Trophoblast cell (in vitro differentiated cells and primary cell): ENCODE data around the gene MGRN1.

Experiments used
- DNase-seq, 2 donors: peaks; one replicate each; pipeline ENCODE4 v3.0.0-alpha.2; 2016
- H2AFZ ChIP-seq: 2 replicates; pipeline ENCODE4 v1.6.1; 2013; ENCODE audit warnings: low read length, moderate library complexity, mild to moderate bottlenecking; ENCODE audit not compliant: insufficient read depth, poor library complexity
- H2AK5ac ChIP-seq: 2 replicates; pipeline ENCODE4 v1.6.1; 2013; ENCODE audit warnings: mild to moderate bottlenecking, low read length
- H2BK120ac ChIP-seq: 2 replicates; pipeline ENCODE4 v1.6.1; 2013; ENCODE audit warnings: low read length, mild to moderate bottlenecking, moderate library complexity; ENCODE audit not compliant: insufficient read depth, poor library complexity
- H2BK12ac ChIP-seq: 2 replicates; pipeline ENCODE4 v1.6.1; 2013; ENCODE audit warnings: mild to moderate bottlenecking, low read length, moderate library complexity
- H2BK5ac ChIP-seq: 2 replicates; pipeline ENCODE4 v1.6.1; 2013; ENCODE audit warnings: low read length, low read depth, moderate library complexity, mild to moderate bottlenecking; ENCODE audit not compliant: poor library complexity
- H3K14ac ChIP-seq: 2 replicates; pipeline ENCODE4 v1.6.1; 2013; ENCODE audit warnings: mild to moderate bottlenecking, low read length
- H3K18ac ChIP-seq: 2 replicates; pipeline ENCODE4 v1.6.1; 2013; ENCODE audit warnings: mild to moderate bottlenecking, low read length
- H3K23ac ChIP-seq: 2 replicates; pipeline ENCODE4 v1.6.1; 2013; ENCODE audit warnings: low read length
- H3K27ac ChIP-seq: 2 replicates; pipeline ENCODE4 v1.5.1; 2013; ENCODE audit warnings: low read depth, mild to moderate bottlenecking, inconsistent platforms, low read length, moderate library complexity
- H3K27me3 ChIP-seq: 2 replicates; pipeline ENCODE4 v1.6.1; 2013; ENCODE audit warnings: inconsistent platforms, mild to moderate bottlenecking, low read length, moderate library complexity; ENCODE audit not compliant: insufficient read depth
- H3K36me3 ChIP-seq, 2 experiments: 1 replicate in 1 of 2; 2 replicates in 1 of 2; pipeline ENCODE4 v1.6.1; 2013; ENCODE audit warnings: low read length in 2 of 2, mild to moderate bottlenecking in 2 of 2, moderate library complexity in 1 of 2; ENCODE audit not compliant: insufficient read depth in 2 of 2, control insufficient read depth in 1 of 2
- H3K4ac ChIP-seq: 2 replicates; pipeline ENCODE4 v1.6.1; 2013; ENCODE audit warnings: low read depth, mild to moderate bottlenecking, low read length, moderate library complexity
- H3K4me1 ChIP-seq, 2 experiments: 1 replicate in 1 of 2; 2 replicates in 1 of 2; pipeline ENCODE4 v1.6.1; 2013; ENCODE audit warnings: low read length in 2 of 2, mild to moderate bottlenecking in 2 of 2, moderate library complexity in 1 of 2; ENCODE audit not compliant: insufficient read depth in 2 of 2, control insufficient read depth in 1 of 2
- H3K4me2 ChIP-seq: 2 replicates; pipeline ENCODE4 v1.6.1; 2013; ENCODE audit warnings: inconsistent platforms, mild to moderate bottlenecking, low read length, moderate library complexity
- H3K4me3 ChIP-seq: 2 replicates; pipeline ENCODE4 v1.5.1; 2013; ENCODE audit warnings: mild to moderate bottlenecking, low read depth, low read length, inconsistent platforms
- H3K79me1 ChIP-seq: one replicate; pipeline ENCODE4 v1.6.1; 2013; ENCODE audit warnings: low read length
- H3K79me2 ChIP-seq: 2 replicates; pipeline ENCODE4 v1.6.1; 2013; ENCODE audit warnings: low read length, mild to moderate bottlenecking; ENCODE audit not compliant: control insufficient read depth, insufficient read depth, poor library complexity
- H3K9ac ChIP-seq: 2 replicates; pipeline ENCODE4 v1.6.1; 2013; ENCODE audit warnings: mild to moderate bottlenecking, low read length
- H3K9me3 ChIP-seq: 2 replicates; pipeline ENCODE4 v1.6.1; 2013; ENCODE audit warnings: low read depth, mild to moderate bottlenecking, control low read depth, inconsistent platforms, low read length; ENCODE audit not compliant: insufficient read depth
- H4K12ac ChIP-seq: 2 replicates; pipeline ENCODE4 v1.6.1; 2013; ENCODE audit warnings: low read depth, mild to moderate bottlenecking, low read length, moderate library complexity
- H4K8ac ChIP-seq: 2 replicates; pipeline ENCODE4 v1.6.1; 2013; ENCODE audit warnings: low read depth, mild to moderate bottlenecking, low read length, moderate library complexity
- H4K91ac ChIP-seq: one replicate; pipeline ENCODE4 v1.6.1; 2013; ENCODE audit warnings: low read depth, mild to moderate bottlenecking, low read length, moderate library complexity
- WGBS: extraction: QIAGEN DNeasy Blood & Tissue Kit; methylation state at CpG from one replicate; pipeline ENCODE4 v1.1.7; 2013; ENCODE audit warnings: missing lambda C conversion rate; ENCODE audit not compliant: insufficient read length, insufficient coverage; ENCODE audit errors: extremely low coverage; 5-methylcytosine and 5-hydroxymethylcytosine counted together

The MGRN1 gene

GRCh38 chr16:4666537-4667202 lies 42.0 kb downstream of the MGRN1 start:
- no peak overlapping the region for H4K12ac ChIP-seq
- H3K23ac ChIP-seq, result no peak overlapping the region
- H4K8ac ChIP-seq, result no peak overlapping the region
- H3K79me2 ChIP-seq, result no peaks in the 10 kb centered on the region
- no peak overlapping the region for H4K91ac ChIP-seq
- peaks cover 49 to 73% of the 10 kb centered on the region in 2 experiments for H3K36me3 ChIP-seq
- no peak overlapping the region for H3K27ac ChIP-seq
- no peak overlapping the region for H2BK5ac ChIP-seq
- no peak overlapping the region for H3K14ac ChIP-seq
- H2AFZ ChIP-seq, result no peak overlapping the region
- H3K27me3 ChIP-seq, result no peaks in the 10 kb centered on the region
- H3K18ac ChIP-seq, result no peak overlapping the region
- H3K4me3 ChIP-seq, result no peak overlapping the region
- no peak overlapping the region for H3K4ac ChIP-seq
- no peak overlapping the region for H3K9ac ChIP-seq
- no peak overlapping the region for H2BK12ac ChIP-seq
- no peaks in the 10 kb centered on the region for H3K9me3 ChIP-seq
- no CpG with 5 or more reads among the region's 20 CpGs for WGBS
- no peaks in the 10 kb centered on the region for H3K79me1 ChIP-seq
- no peak overlapping the region for H3K4me2 ChIP-seq
- peaks cover 3 to 11% of the 10 kb centered on the region in 2 experiments for H3K4me1 ChIP-seq
- no peak overlapping the region for H2AK5ac ChIP-seq
- no peak for DNase-seq
- H2BK120ac ChIP-seq, result no peak overlapping the region

- Histone ChIP-seq H3K23ac (no peak overlapping the region), H3K9me3 (no peaks in the 10 kb centered on the region), H3K4me3 (no peak overlapping the region), H4K91ac (no peak overlapping the region), H3K14ac (no peak overlapping the region), H2AK5ac (no peak overlapping the region), H4K8ac (no peak overlapping the region), H3K79me1 (no peaks in the 10 kb centered on the region), H3K4me2 (no peak overlapping the region), H2AFZ (no peak overlapping the region), H2BK5ac (no peak overlapping the region), H3K9ac (no peak overlapping the region), H3K27ac (no peak overlapping the region), H2BK120ac (no peak overlapping the region), H3K18ac (no peak overlapping the region), H3K4me1 (peaks cover 3 to 11% of the 10 kb centered on the region in 2 experiments), H3K4ac (no peak overlapping the region), H4K12ac (no peak overlapping the region), H3K27me3 (no peaks in the 10 kb centered on the region), H2BK12ac (no peak overlapping the region), H3K36me3 (peaks cover 52 to 75% of the 10 kb centered on the region in 2 experiments), H3K79me2 (no peaks in the 10 kb centered on the region)
- DNase-seq, result no peak
- no CpG with 5 or more reads among the region's 20 CpGs for WGBS
Measured at GRCh38 chr16:4667203-4667963, 42.8 kb downstream of the MGRN1 start.

- Histone ChIP-seq H3K79me2 (no peaks in the 10 kb centered on the region), H3K36me3 (peaks cover 55 to 76% of the 10 kb centered on the region in 2 experiments), H2AK5ac (no peak overlapping the region), H3K27ac (no peak overlapping the region), H3K4me3 (no peak overlapping the region), H2AFZ (no peak overlapping the region), H4K12ac (no peak overlapping the region), H3K9me3 (no peaks in the 10 kb centered on the region), H4K8ac (no peak overlapping the region), H2BK5ac (no peak overlapping the region), H2BK12ac (no peak overlapping the region), H3K14ac (no peak overlapping the region), H3K4me2 (no peak overlapping the region), H3K4ac (no peak overlapping the region), H3K27me3 (no peaks in the 10 kb centered on the region), H4K91ac (no peak overlapping the region), H3K4me1 (peaks cover 5 to 11% of the 10 kb centered on the region in 2 experiments), H3K9ac (no peak overlapping the region), H3K23ac (no peak overlapping the region), H3K79me1 (no peaks in the 10 kb centered on the region), H2BK120ac (no peak overlapping the region), H3K18ac (no peak overlapping the region)
- DNase-seq, result no peak
- WGBS, result 100% methylated on average over 7 of the region's 10 CpGs
Measured at GRCh38 chr16:4668313-4668960, 43.8 kb downstream of the MGRN1 start.

- no peak overlapping the region for H4K8ac ChIP-seq
- peaks cover 14% of the 10 kb centered on the region for H3K79me1 ChIP-seq
- peaks cover 12 to 17% of the 10 kb centered on the region in 2 experiments for H3K4me1 ChIP-seq
- H3K27me3 ChIP-seq, result no peaks in the 10 kb centered on the region
- no peak overlapping the region for H4K91ac ChIP-seq
- H3K36me3 ChIP-seq, result peaks cover 30 to 46% of the 10 kb centered on the region in 2 experiments
- H2BK5ac ChIP-seq, result no peak overlapping the region
- peak overlapping the region; percentile 25 for H3K9ac ChIP-seq
- no peak overlapping the region for H2AFZ ChIP-seq
- H2BK12ac ChIP-seq, result no peak overlapping the region
- no peak overlapping the region for H3K27ac ChIP-seq
- no peak overlapping the region for H3K14ac ChIP-seq
- H2AK5ac ChIP-seq, result peak overlapping the region; percentile 79
- peak overlapping the region; percentile 50 for H2BK120ac ChIP-seq
- no peaks in the 10 kb centered on the region for H3K79me2 ChIP-seq
- peak overlapping the region; percentile 30 for H3K18ac ChIP-seq
- no peak overlapping the region for H3K4me2 ChIP-seq
- H3K4ac ChIP-seq, result no peak overlapping the region
- no peak for DNase-seq
- H3K23ac ChIP-seq, result no peak overlapping the region
- H3K4me3 ChIP-seq, result no peak overlapping the region
- no peaks in the 10 kb centered on the region for H3K9me3 ChIP-seq
- no CpG with 5 or more reads among the region's 33 CpGs for WGBS
- peak overlapping the region; percentile 29 for H4K12ac ChIP-seq
Measured at GRCh38 chr16:4673387-4674046, 48.9 kb downstream of the MGRN1 start.
